Prostate gland (tissue), 2 donors: ENCODE data around the gene LRRC46. TPM values are rescaled to one million over a fixed set of nuclear protein-coding genes. Genes with fewer than 3 reads are reported as not detected.

Source experiments
- DNase-seq: peaks from one replicate; pipeline ENCODE4 v3.0.0-alpha.2; 2019; ENCODE audit warnings: low spot score
- H3K27ac ChIP-seq, 2 donors: fragments of 200-600 bp; sonication (generic); 2 replicates each; pipeline ENCODE4 v1.5.1; 2017 to 2019
- H3K27me3 ChIP-seq: fragments of 200-600 bp; sonication (generic); replicated peaks from 2 replicates; pipeline ENCODE4 v1.5.1; 2019; ENCODE audit not compliant: insufficient read depth
- H3K36me3 ChIP-seq, 2 donors: fragments of 200-600 bp; sonication (generic); 1 replicate in 1 of 2; 2 replicates in 1 of 2; pipeline versions ENCODE4 v1.5.1 to v1.8.1; 2017 to 2019
- H3K4me1 ChIP-seq: fragments of 200-600 bp; sonication (generic); replicated peaks from 2 replicates; pipeline ENCODE4 v1.5.1; 2019
- H3K4me3 ChIP-seq, 2 donors: fragments of 200-600 bp; sonication (generic); 2 replicates each; pipeline ENCODE4 v1.5.1; 2017 to 2019
- H3K9me3 ChIP-seq: fragments of 200-600 bp; sonication (generic); 2 replicates; pipeline ENCODE4 v1.5.1; 2017
- POLR2A ChIP-seq: fragments of 450-650 bp; IDR thresholded peaks from one replicate; pipeline ENCODE4 v1.6.1; 2016; ENCODE audit warnings: antibody characterized with exemption, mild to moderate bottlenecking
- POLR2AphosphoS5 ChIP-seq: sonication (generic); formaldehyde crosslinking; IDR thresholded peaks from one replicate; pipeline ENCODE4 v1.6.1; 2017; ENCODE audit warnings: antibody characterized with exemption
- WGBS: methylation state at CpG from one replicate; pipeline ENCODE4 v1.1.5; 2018; 5-methylcytosine and 5-hydroxymethylcytosine counted together
- intact Hi-C: fragments of 100-400 bp; cut with DNase I; formaldehyde crosslinking; loops from one replicate; pipeline ENCODE4 v1.14.2; 2022
- total RNA-seq, 2 donors: library from RNA; depleted of rRNA; stranded (reverse); fragments of >200 nt; gene quantifications; one replicate each; pipeline ENCODE4 v1.1.0, GENCODE V29; 2016
- TF ChIP-seq, protein P1 (sequence below), 4 experiments: fragments of 200-600 bp in 2 of 4; fragments of 450-650 bp in 2 of 4; sonication (generic) in 2 of 4; IDR thresholded peaks; 1 replicate in 3 of 4; 2 replicates in 1 of 4; pipeline ENCODE4 v1.5.1; 2016 to 2019; ENCODE audit warnings: antibody characterized with exemption in 4 of 4, mild to moderate bottlenecking in 2 of 4, moderate library complexity in 2 of 4

LRRC46 gene
- total RNA-seq, 2 donors from 2014 or later, result 1.1 to 4.9 TPM

DNA sequence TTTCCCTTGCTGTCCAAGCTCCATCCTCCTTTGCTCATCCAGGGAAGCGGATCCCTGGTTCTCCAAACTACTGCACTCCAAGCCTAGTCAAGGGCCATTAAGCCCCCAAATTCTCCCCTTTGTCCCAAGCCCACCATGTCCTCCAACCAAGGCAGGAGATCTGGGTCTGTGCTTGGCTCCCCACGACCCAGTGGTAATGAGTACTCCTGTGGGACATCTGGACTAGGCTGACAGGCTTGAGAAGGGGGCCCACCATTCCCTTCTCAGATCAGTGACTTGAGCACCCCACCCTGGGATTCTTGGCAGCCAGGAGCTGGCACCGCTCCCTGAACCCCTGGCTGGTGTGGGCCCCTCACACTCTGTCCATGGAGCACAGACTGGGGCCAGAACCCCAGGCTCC lies 27.0 kb upstream of the LRRC46 start:
- H3K4me1 ChIP-seq, result no peaks in the 10 kb centered on the region
- H3K4me3 ChIP-seq, result no peak overlapping the region
- H3K27me3 ChIP-seq, result no peaks in the 10 kb centered on the region
- TF ChIP-seq POLR2A (no peak), POLR2AphosphoS5 (no peak)
- TF ChIP-seq, protein P1, sequence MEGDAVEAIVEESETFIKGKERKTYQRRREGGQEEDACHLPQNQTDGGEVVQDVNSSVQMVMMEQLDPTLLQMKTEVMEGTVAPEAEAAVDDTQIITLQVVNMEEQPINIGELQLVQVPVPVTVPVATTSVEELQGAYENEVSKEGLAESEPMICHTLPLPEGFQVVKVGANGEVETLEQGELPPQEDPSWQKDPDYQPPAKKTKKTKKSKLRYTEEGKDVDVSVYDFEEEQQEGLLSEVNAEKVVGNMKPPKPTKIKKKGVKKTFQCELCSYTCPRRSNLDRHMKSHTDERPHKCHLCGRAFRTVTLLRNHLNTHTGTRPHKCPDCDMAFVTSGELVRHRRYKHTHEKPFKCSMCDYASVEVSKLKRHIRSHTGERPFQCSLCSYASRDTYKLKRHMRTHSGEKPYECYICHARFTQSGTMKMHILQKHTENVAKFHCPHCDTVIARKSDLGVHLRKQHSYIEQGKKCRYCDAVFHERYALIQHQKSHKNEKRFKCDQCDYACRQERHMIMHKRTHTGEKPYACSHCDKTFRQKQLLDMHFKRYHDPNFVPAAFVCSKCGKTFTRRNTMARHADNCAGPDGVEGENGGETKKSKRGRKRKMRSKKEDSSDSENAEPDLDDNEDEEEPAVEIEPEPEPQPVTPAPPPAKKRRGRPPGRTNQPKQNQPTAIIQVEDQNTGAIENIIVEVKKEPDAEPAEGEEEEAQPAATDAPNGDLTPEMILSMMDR (IDR thresholded peaks at IDR 0.05), result no peak
- 66% methylated on average over 3 of the region's 3 CpGs for WGBS
- no peaks in the 10 kb centered on the region for H3K36me3 ChIP-seq
- H3K9me3 ChIP-seq, result no peaks in the 10 kb centered on the region
- intact Hi-C loops, result loop anchor here (10.0 kb wide), 1 partner anchor 110 kb away; the partner anchor contains the start of gene TBKBP1
- H3K27ac ChIP-seq, result no peak overlapping the region
- no peak for DNase-seq

DNA sequence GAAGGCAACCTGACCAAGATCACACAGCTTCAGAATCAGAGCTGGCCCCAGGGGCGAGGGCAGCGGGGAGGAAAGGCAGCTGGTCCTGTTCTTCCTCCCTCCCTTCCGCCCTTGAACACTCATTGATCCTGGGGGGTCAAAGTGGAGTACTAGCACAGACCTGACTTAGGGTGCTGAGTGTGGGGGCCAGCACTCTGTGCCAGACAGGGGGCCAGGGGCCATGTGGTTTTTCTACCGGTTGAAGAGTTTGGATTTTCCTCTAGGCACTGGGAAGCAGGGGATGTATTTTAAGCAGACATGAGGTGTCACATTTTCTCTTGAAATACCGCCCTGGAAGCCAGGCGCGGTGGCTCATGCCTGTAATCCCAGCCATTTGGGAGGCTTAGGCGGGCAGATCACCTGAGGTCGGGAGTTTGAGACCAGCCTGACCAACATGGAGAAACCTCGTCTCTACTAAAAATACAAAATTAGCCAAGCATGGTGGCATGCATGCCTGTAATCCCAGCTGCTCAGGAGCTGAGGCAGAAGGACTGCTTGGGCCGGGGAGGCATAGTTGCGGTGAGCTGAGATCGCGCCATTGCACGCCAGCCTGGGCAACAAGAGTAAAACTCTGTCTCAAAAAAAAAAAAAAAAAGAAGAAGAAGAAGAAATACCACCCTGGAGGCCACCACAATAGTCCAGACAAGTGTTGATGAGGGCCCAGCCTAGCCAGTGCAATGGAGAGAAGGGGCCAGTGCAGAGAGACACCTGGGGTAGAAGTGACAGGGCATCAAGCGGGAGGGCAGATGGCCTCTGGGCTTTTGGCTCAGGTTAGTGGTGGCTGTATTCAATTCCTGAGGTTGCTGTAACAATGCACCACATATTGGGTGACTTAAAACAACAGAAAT lies 25.2 kb upstream of the LRRC46 start:
- TF ChIP-seq, protein P1 (IDR thresholded peaks at IDR 0.05), result no peak
- TF ChIP-seq POLR2A (no peak), POLR2AphosphoS5 (no peak)
- Histone ChIP-seq H3K9me3 (no peaks in the 10 kb centered on the region), H3K4me1 (no peaks in the 10 kb centered on the region), H3K36me3 (no peaks in the 10 kb centered on the region), H3K27ac (no peak overlapping the region), H3K4me3 (no peak overlapping the region), H3K27me3 (no peaks in the 10 kb centered on the region)
- WGBS, result 85% methylated on average over 16 of the region's 16 CpGs
- intact Hi-C loops, result loop anchor here (10.0 kb wide), 1 partner anchor 111 kb away; the partner anchor contains the start of gene TBKBP1
- DNase-seq, result no peak

DNA sequence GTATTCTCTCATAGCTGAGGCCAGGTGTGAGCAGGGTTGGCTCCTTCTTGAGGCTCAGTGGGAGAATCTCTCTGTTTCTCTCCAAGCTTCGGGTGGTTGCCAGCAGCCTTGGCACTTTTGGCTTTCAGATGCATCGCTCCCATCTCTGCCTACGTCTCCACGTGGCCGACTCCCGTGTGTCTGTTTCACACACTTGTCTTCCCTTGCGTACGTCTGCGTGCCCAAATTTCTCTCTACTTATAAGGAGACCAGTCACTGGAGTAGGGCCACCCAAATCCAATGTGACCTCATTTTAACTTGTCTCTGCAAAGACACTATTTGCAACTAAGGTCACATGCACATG lies 24.6 kb upstream of the LRRC46 start:
- Histone ChIP-seq H3K4me1 (no peaks in the 10 kb centered on the region), H3K9me3 (no peaks in the 10 kb centered on the region), H3K27me3 (no peaks in the 10 kb centered on the region), H3K27ac (no peak overlapping the region), H3K4me3 (no peak overlapping the region), H3K36me3 (no peaks in the 10 kb centered on the region)
- TF ChIP-seq, protein P1 (IDR thresholded peaks at IDR 0.05), result no peak
- no peak for TF ChIP-seq POLR2AphosphoS5
- TF ChIP-seq POLR2A, result no peak
- WGBS, result 88% methylated on average over 9 of the region's 9 CpGs
- no peak for DNase-seq
- intact Hi-C loops, result loop anchor here (10.0 kb wide), 1 partner anchor 112 kb away; the partner anchor contains the start of gene TBKBP1

DNA sequence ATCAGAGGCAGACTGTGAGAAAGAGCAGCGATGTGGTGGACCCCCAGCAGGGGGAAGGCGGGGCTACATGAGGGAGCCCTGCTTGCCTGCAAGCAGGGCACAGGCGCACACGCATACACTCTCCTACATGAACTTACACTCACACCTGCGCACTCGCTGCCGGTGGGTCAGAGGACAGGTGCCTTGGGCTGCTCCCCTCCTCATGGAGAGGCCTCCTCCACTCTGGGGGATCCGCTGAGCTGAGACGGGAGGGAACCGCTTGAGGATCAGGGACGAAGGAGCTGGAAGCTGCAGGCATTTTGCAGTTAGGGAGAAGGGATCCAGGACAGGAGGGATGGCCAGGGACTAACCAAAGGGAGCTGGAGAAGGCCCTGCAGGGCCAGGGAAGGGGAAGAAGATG lies 24.0 kb upstream of the LRRC46 start:
- 82% methylated on average over 11 of the region's 11 CpGs for WGBS
- Histone ChIP-seq H3K4me3 (no peak overlapping the region), H3K4me1 (no peaks in the 10 kb centered on the region), H3K9me3 (no peaks in the 10 kb centered on the region), H3K27me3 (no peaks in the 10 kb centered on the region), H3K27ac (no peak overlapping the region), H3K36me3 (no peaks in the 10 kb centered on the region)
- intact Hi-C loops, result loop anchor here (10.0 kb wide), 1 partner anchor 113 kb away; the partner anchor contains the start of gene TBKBP1
- TF ChIP-seq, protein P1 (IDR thresholded peaks at IDR 0.05), result no peak
- TF ChIP-seq POLR2A (no peak), POLR2AphosphoS5 (no peak)
- DNase-seq, result no peak
